ENCODE data around the gene C15orf62. TPM values are rescaled to one million over a fixed set of nuclear protein-coding genes. Genes with fewer than 3 reads are reported as not detected.

C15orf62 gene
- polyA plus RNA-seq, 1 of the 3 experiments (the other 2 are of a cell fraction): not detected

DNA sequence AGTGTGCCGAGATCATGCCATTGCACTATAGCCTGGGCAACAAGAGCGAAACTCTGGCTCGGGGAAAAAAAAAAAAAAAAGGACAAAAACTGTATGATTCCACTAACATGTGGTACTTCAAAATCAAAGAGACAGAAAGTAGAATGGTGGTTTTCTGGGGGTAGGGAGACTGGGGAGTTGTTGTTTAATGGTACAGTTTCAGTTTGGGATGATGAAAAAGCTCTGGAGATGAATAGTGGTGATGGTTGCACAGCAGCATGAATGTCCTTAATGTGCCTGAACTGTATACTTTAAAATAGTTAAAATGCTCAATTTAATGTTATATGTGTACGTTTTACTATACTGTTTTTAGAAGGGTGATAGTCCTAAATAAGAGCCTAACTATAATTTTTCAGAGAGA, 47.4 kb upstream of the C15orf62 start:
- Histone ChIP-seq H3K9me2 (no peaks in the 10 kb centered on the region), H3K27me3 (ENCODE audit: insufficient read depth) (no peaks in the 10 kb centered on the region), H3K4me3 (ENCODE audit: low read depth in 2 of 2, low read length in 1 of 2) (no peak overlapping the region), H3K79me2 (ENCODE audit: insufficient read depth) (no peaks in the 10 kb centered on the region), H4K20me1 (ENCODE audit: insufficient read depth) (no peaks in the 10 kb centered on the region), H3K9ac (no peak overlapping the region), H3F3A (replicated peaks; ENCODE audit: insufficient read depth) (peaks cover 13% of the 10 kb centered on the region), H3K9me3 (no peaks in the 10 kb centered on the region), H3K36me3 (replicated peaks in 1 of 2; ENCODE audit: control insufficient read depth in 1 of 2, insufficient read depth in 2 of 2, low read length in 1 of 2) (peaks cover 2 to 15% of the 10 kb centered on the region in 2 experiments), H3K4me2 (no peak overlapping the region), H2AFZ (ENCODE audit: low read depth) (no peak overlapping the region), H3K4me1 (ENCODE audit: control insufficient read depth in 1 of 2, insufficient read depth in 2 of 2, low read depth in 1 of 2, low read length in 1 of 2) (peaks cover 0 to 8% of the 10 kb centered on the region in 2 experiments; a peak in 1 of 4 replicates), H3K27ac (ENCODE audit: low read depth in 2 of 2, low read length in 1 of 2) (no peak overlapping the region)
- TF ChIP-seq MEF2A (IDR thresholded peaks at IDR 0.05; ENCODE audit: borderline replicate concordance, low read depth) (no peak), GATA2 (CRISPR knock-in tag; IDR thresholded peaks at IDR 0.05) (no peak), GABPA (IDR thresholded peaks at IDR 0.05; ENCODE audit: low read depth) (no peak), RFX5 (IDR thresholded peaks at IDR 0.05; ENCODE audit: low read length) (no peak), MXI1 (IDR thresholded peaks at IDR 0.05; ENCODE audit: low read depth, low read length) (no peak), JUND (IDR thresholded peaks at IDR 0.05) (no peak), SIN3A (IDR thresholded peaks at IDR 0.05; ENCODE audit: borderline replicate concordance, low read depth, low read length) (no peak), RAD21 (IDR thresholded peaks at IDR 0.05; ENCODE audit: low read length) (no peak), POLR2AphosphoS5 (IDR thresholded peaks at IDR 0.05; ENCODE audit: low read depth, low read length) (no peak)
- TF ChIP-seq, protein P1, sequence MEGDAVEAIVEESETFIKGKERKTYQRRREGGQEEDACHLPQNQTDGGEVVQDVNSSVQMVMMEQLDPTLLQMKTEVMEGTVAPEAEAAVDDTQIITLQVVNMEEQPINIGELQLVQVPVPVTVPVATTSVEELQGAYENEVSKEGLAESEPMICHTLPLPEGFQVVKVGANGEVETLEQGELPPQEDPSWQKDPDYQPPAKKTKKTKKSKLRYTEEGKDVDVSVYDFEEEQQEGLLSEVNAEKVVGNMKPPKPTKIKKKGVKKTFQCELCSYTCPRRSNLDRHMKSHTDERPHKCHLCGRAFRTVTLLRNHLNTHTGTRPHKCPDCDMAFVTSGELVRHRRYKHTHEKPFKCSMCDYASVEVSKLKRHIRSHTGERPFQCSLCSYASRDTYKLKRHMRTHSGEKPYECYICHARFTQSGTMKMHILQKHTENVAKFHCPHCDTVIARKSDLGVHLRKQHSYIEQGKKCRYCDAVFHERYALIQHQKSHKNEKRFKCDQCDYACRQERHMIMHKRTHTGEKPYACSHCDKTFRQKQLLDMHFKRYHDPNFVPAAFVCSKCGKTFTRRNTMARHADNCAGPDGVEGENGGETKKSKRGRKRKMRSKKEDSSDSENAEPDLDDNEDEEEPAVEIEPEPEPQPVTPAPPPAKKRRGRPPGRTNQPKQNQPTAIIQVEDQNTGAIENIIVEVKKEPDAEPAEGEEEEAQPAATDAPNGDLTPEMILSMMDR (IDR thresholded peaks at IDR 0.05): no peak
- TF ChIP-seq, protein P2, sequence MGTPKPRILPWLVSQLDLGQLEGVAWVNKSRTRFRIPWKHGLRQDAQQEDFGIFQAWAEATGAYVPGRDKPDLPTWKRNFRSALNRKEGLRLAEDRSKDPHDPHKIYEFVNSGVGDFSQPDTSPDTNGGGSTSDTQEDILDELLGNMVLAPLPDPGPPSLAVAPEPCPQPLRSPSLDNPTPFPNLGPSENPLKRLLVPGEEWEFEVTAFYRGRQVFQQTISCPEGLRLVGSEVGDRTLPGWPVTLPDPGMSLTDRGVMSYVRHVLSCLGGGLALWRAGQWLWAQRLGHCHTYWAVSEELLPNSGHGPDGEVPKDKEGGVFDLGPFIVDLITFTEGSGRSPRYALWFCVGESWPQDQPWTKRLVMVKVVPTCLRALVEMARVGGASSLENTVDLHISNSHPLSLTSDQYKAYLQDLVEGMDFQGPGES (IDR thresholded peaks at IDR 0.05; ENCODE audit: low read depth, low read length): no peak
- TF ChIP-seq, protein P3, sequence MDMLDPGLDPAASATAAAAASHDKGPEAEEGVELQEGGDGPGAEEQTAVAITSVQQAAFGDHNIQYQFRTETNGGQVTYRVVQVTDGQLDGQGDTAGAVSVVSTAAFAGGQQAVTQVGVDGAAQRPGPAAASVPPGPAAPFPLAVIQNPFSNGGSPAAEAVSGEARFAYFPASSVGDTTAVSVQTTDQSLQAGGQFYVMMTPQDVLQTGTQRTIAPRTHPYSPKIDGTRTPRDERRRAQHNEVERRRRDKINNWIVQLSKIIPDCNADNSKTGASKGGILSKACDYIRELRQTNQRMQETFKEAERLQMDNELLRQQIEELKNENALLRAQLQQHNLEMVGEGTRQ (IDR thresholded peaks at IDR 0.05; ENCODE audit: borderline replicate concordance, low read depth, low read length): no peak
- TF ChIP-seq, protein P4, sequence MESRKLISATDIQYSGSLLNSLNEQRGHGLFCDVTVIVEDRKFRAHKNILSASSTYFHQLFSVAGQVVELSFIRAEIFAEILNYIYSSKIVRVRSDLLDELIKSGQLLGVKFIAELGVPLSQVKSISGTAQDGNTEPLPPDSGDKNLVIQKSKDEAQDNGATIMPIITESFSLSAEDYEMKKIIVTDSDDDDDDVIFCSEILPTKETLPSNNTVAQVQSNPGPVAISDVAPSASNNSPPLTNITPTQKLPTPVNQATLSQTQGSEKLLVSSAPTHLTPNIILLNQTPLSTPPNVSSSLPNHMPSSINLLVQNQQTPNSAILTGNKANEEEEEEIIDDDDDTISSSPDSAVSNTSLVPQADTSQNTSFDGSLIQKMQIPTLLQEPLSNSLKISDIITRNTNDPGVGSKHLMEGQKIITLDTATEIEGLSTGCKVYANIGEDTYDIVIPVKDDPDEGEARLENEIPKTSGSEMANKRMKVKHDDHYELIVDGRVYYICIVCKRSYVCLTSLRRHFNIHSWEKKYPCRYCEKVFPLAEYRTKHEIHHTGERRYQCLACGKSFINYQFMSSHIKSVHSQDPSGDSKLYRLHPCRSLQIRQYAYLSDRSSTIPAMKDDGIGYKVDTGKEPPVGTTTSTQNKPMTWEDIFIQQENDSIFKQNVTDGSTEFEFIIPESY (IDR thresholded peaks at IDR 0.05; ENCODE audit: borderline replicate concordance, low read depth): no peak
- TF ChIP-seq, protein P5, sequence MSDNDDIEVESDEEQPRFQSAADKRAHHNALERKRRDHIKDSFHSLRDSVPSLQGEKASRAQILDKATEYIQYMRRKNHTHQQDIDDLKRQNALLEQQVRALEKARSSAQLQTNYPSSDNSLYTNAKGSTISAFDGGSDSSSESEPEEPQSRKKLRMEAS (IDR thresholded peaks at IDR 0.05; ENCODE audit: low read depth): no peak
- CTCF ChIA-PET: interaction anchor here (1.0 to 2.0 kb wide), 5 partner anchors 10 to 60 kb away, joined by 4 to 7 read pairs (median 5); no protein-coding TSS in a partner anchor
- no peak for DNase-seq
- POLR2A ChIA-PET: no interaction called here
- 93% methylated on average over 4 of the region's 4 CpGs for WGBS (ENCODE audit: low lambda C conversion rate)

All from SK-N-SH (cell line).